Activated T-helper 1 cell treated with anti-CD3 and anti-CD28 coated beads, Interleukin-12 subunit alpha, Interleukin-12 subunit beta, Interleukin-2, Interleukin-4 antibody, amounts not matched to agents 30 ng/mL and 10 ng/mL and 1 ng/mL, durations not matched to agents 14 hours and 24 hours and 36 hours (primary cell): ENCODE results near the gene U2SURP. TPM values are rescaled to one million over a fixed set of nuclear protein-coding genes. Genes with fewer than 3 reads are reported as not detected.
"Not testable (repeated sequence)": the region's sequence is repeated elsewhere in the genome, so short reads cannot be mapped to it uniquely, and the experiment has no call there.

Experiments used
- DNase-seq: peaks from one replicate; pipeline ENCODE4 v3.0.0; 2021; ENCODE audit warnings: low spot score
- H3K27ac Mint-ChIP-seq: one replicate; pipeline ENCODE4 v1.8.0; 2021; ENCODE audit warnings: mild to moderate bottlenecking, mixed read lengths
- H3K27me3 Mint-ChIP-seq: one replicate; pipeline ENCODE4 v1.8.0; 2022; ENCODE audit warnings: mild to moderate bottlenecking, moderate library complexity, mixed read lengths; ENCODE audit not compliant: insufficient read depth
- H3K36me3 Mint-ChIP-seq: one replicate; pipeline ENCODE4 v1.8.0; 2021; ENCODE audit warnings: low read depth, mixed read lengths
- H3K4me1 Mint-ChIP-seq: one replicate; pipeline ENCODE4 v1.8.0; 2021; ENCODE audit warnings: low read depth, mixed read lengths
- H3K4me3 Mint-ChIP-seq: one replicate; pipeline ENCODE4 v1.8.0; 2021; ENCODE audit warnings: mild to moderate bottlenecking, moderate library complexity, mixed read lengths
- H3K9me3 Mint-ChIP-seq: one replicate; pipeline ENCODE4 v1.8.0; 2021; ENCODE audit warnings: mixed read lengths
- intact Hi-C: fragments of 100-400 bp; cut with micrococcal nuclease; formaldehyde crosslinking; loops from one replicate; pipeline ENCODE4 v1.15.1; 2024
- total RNA-seq: library from RNA; stranded (reverse); gene quantifications from 2 replicates; pipeline ENCODE4 v1.2.3, GENCODE V29; 2022

The U2SURP gene
- total RNA-seq, 1 donor from 2014 or later: 186 TPM

DNA sequence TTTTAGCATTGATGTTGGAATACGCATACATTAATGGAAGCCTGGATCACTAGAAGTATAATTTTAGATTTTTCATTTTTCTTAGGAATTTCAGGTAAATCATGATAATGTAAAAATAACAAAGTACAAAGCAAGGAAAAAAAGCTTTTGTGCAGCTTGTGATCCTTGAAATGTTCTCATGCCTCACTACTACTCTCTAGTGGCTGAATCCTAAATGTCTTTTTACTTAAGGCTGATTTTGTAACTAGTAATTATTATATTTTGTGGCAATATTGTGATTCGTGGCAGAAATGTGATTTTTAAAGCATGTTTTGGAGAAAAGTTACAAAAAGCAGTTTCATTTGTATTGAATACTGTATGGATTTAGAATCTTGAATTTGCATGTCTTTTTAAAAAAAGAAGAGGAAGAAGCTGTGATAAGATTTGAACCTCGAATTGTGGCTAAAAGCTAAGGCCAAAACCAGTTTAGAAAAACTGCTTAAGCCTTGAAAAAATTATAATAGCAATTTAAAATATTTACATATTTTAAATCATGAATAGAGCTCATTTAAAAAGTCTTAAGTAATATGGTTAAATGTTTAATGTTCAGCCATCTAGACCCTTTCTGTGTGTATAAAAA, 39.0 kb downstream of the U2SURP start:
- Mint-ChIP-seq H3K9me3 (no peaks in the 10 kb centered on the region), H3K4me3 (no peak overlapping the region), H3K4me1 (peaks cover 17% of the 10 kb centered on the region), H3K36me3 (peaks cover 31% of the 10 kb centered on the region), H3K27me3 (no peaks in the 10 kb centered on the region), H3K27ac (no peak overlapping the region)
- intact Hi-C loops: no loop called here
- DNase-seq: no peak

- H3K27ac Mint-ChIP-seq: no peak overlapping the region
- intact Hi-C loops: no loop called here
- DNase-seq: no peak
- no peak overlapping the region for H3K4me3 Mint-ChIP-seq
- H3K4me1 Mint-ChIP-seq: peaks cover 4% of the 10 kb centered on the region
- no peaks in the 10 kb centered on the region for H3K9me3 Mint-ChIP-seq
- peaks cover 29% of the 10 kb centered on the region for H3K36me3 Mint-ChIP-seq
- no peaks in the 10 kb centered on the region for H3K27me3 Mint-ChIP-seq
These were observed 40.5 kb downstream of the U2SURP start for GRCh38 chr3:143041903-143042302.

DNA sequence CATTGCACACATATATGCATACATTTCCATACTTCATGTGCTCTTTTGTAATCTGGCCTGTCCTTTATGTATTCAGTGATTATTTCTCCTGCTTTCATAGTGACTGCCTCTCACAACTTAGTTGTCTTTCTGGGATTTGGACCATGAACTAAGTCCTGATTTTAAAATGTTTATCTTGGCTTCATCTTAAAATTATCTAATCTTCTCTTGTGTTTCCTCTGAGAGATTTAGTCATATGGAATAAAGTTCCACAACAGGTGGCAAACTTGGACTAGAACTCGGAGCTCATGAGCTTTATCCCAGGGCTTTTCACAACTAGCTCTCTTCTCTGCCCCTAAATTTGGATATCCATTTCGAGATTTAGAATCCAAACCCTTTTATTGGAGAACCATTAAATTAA, 44.3 kb downstream of the U2SURP start:
- Mint-ChIP-seq H3K4me1 (no peaks in the 10 kb centered on the region), H3K9me3 (no peaks in the 10 kb centered on the region), H3K36me3 (peaks cover 29% of the 10 kb centered on the region), H3K27ac (peak overlapping the region; percentile 18), H3K27me3 (no peaks in the 10 kb centered on the region), H3K4me3 (no peak overlapping the region)
- DNase-seq: no peak
- intact Hi-C loops: no loop called here

- H3K4me3 Mint-ChIP-seq, intact Hi-C loops: not testable (repeated sequence)
These were observed 44.7 kb downstream of the U2SURP start for GRCh38 chr3:143046075-143046474.

DNA sequence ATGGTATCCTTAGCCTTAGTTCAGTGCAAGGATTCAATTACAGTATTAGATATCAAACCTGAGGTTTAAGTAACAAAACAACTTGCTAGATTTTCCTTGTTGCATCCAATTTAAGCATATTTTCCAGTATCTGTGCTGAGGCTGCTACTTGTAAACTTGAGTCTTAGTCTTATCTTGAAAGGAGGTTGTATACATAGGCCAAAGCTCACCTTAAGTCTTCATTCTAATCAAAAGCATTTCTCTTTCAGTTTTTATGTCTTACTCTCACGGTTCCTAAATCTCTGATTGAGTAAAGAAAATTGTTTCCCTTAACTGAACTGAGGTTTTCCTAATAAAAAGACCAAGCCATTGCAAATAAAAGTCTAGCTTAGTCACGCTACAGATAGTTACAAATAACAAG, 52.6 kb downstream of the U2SURP start:
- intact Hi-C loops: no loop called here
- H3K9me3 Mint-ChIP-seq: no peaks in the 10 kb centered on the region
- H3K27ac Mint-ChIP-seq: no peak overlapping the region
- H3K27me3 Mint-ChIP-seq: no peaks in the 10 kb centered on the region
- H3K4me3 Mint-ChIP-seq: no peak overlapping the region
- no peaks in the 10 kb centered on the region for H3K4me1 Mint-ChIP-seq
- peaks cover 59% of the 10 kb centered on the region for H3K36me3 Mint-ChIP-seq
- DNase-seq: no peak

More at GRCh38 chr3:143046075-143046474, 44.7 kb downstream of the U2SURP start:
- not testable (repeated sequence) for H3K27ac Mint-ChIP-seq, H3K4me1 Mint-ChIP-seq, H3K9me3 Mint-ChIP-seq, H3K27me3 Mint-ChIP-seq, DNase-seq
- H3K36me3 Mint-ChIP-seq: peaks cover 30% of the 10 kb centered on the region

GRCh38 chr3:143056372-143056771, 55.0 kb downstream of the U2SURP start:
- intact Hi-C loops: no loop called here
- H3K4me3 Mint-ChIP-seq: no peak overlapping the region
- H3K4me1 Mint-ChIP-seq: peaks cover 19% of the 10 kb centered on the region
- H3K9me3 Mint-ChIP-seq: no peaks in the 10 kb centered on the region
- peaks cover 62% of the 10 kb centered on the region for H3K36me3 Mint-ChIP-seq
- H3K27me3 Mint-ChIP-seq: no peaks in the 10 kb centered on the region
- DNase-seq: no peak
- no peak overlapping the region for H3K27ac Mint-ChIP-seq

DNA sequence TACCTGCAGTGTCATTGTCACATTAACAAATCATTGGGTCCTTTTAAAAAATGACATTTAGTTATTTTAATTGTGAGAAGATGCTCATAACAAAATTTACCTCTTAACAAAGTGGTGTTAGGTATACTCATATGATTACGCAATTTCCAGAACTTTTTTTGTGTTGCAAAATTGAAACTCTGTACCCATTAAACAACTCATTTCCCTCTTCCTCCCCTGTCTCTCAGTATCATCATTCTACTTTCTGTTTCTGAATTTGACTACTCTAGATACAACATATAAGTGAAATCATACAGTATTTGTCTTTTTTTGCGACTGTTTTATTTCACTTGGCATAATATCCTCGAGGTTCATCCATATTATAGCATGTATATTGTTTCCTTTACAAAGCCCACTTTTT, 59.5 kb downstream of the U2SURP start:
- no peaks in the 10 kb centered on the region for H3K27me3 Mint-ChIP-seq
- peaks cover 22% of the 10 kb centered on the region for H3K4me1 Mint-ChIP-seq
- DNase-seq: no peak
- H3K4me3 Mint-ChIP-seq: no peak overlapping the region
- H3K36me3 Mint-ChIP-seq: peaks cover 37% of the 10 kb centered on the region
- intact Hi-C loops: loop anchor here (1.0 to 5.0 kb wide), 10 partner anchors 21 to 613 kb away; no protein-coding TSS in a partner anchor
- H3K27ac Mint-ChIP-seq: peak overlapping the region; percentile 66
- H3K9me3 Mint-ChIP-seq: no peaks in the 10 kb centered on the region

DNA sequence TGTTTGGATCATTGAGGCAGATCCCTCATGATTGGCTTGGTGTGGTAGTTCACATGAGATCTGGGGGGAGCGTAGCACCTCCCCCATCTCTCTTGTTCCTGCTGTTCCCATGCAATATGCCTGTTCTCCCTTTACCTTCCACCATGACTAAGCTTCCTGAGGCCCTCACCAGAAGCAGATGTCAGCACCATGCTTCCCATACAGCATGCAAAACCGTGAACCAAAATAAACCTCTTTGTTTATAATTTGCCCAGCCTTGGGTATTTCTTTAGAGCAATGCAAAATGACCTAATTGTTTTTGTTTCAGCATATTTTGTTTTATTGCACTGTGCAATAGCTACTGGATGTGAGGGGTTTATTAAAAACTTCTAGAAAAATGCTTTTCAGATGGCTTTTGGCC, 61.6 kb downstream of the U2SURP start:
- peaks cover 22% of the 10 kb centered on the region for H3K4me1 Mint-ChIP-seq
- H3K36me3 Mint-ChIP-seq: peaks cover 21% of the 10 kb centered on the region
- H3K27me3 Mint-ChIP-seq: no peaks in the 10 kb centered on the region
- no peaks in the 10 kb centered on the region for H3K9me3 Mint-ChIP-seq
- H3K4me3 Mint-ChIP-seq: no peak overlapping the region
- intact Hi-C loops: loop anchor here (5.0 kb wide), 2 partner anchors 244 to 284 kb away; no protein-coding TSS in a partner anchor
- H3K27ac Mint-ChIP-seq: no peak overlapping the region
- DNase-seq: no peak

DNA sequence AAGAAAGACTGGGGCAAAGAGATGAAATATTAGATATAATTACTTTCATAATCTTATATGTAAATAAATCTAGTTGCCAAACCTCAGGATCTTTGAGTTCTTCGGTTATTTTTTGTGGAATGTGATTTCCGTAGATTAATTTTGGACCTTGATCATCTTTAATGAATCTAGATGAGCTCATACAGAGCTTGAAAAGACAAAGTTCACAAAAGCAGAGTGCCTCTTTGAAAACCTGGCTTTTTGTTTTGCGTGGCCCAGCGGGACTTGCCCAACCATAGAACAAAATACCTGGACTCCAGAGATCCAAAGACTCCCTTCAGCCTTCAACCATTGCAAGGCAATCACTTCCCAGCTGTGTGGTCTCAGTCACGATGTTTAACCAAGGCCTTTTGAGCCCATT, 63.4 kb downstream of the U2SURP start:
- peaks cover 16% of the 10 kb centered on the region for H3K36me3 Mint-ChIP-seq
- peaks cover 19% of the 10 kb centered on the region for H3K4me1 Mint-ChIP-seq
- H3K27ac Mint-ChIP-seq: no peak overlapping the region
- intact Hi-C loops: loop anchor here (5.0 kb wide), 3 partner anchors 243 to 783 kb away; partner anchors contain the start of gene SLC9A9
- DNase-seq: no peak
- no peak overlapping the region for H3K4me3 Mint-ChIP-seq
- no peaks in the 10 kb centered on the region for H3K9me3 Mint-ChIP-seq
- H3K27me3 Mint-ChIP-seq: no peaks in the 10 kb centered on the region

- no peak overlapping the region for H3K4me3 Mint-ChIP-seq
- H3K9me3 Mint-ChIP-seq: no peaks in the 10 kb centered on the region
- DNase-seq: no peak
- H3K4me1 Mint-ChIP-seq: peaks cover 13% of the 10 kb centered on the region
- no peak overlapping the region for H3K27ac Mint-ChIP-seq
- H3K27me3 Mint-ChIP-seq: no peaks in the 10 kb centered on the region
- intact Hi-C loops: loop anchor here (5.0 kb wide), 1 partner anchor 782 kb away; the partner anchor contains the start of gene SLC9A9
- H3K36me3 Mint-ChIP-seq: peaks cover 16% of the 10 kb centered on the region
These were observed 64.0 kb downstream of the U2SURP start for GRCh38 chr3:143065364-143065763.

DNA sequence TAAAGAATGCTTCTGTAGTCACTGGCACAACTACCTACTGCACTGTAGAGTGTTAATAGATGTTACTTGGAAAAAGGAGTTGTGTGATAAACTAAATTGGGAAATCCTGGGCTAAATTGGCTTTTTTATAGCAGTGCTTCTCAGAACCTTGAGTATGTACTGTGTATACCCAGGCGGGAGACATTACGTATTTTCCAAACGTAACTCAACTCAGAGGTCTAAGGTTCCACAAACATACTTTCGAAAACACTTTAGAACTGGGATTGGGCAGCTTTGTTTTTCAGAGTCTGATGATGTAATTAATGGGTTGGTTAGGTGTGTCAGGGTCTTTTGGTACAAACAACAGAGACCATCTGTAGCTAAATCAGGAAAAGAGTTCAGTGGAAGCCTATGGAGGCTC, 64.7 kb downstream of the U2SURP start:
- DNase-seq: no peak
- H3K9me3 Mint-ChIP-seq: no peaks in the 10 kb centered on the region
- H3K36me3 Mint-ChIP-seq: peaks cover 11% of the 10 kb centered on the region
- H3K4me1 Mint-ChIP-seq: peaks cover 6% of the 10 kb centered on the region
- intact Hi-C loops: loop anchor here (5.0 kb wide), 1 partner anchor 781 kb away; the partner anchor contains the start of gene SLC9A9
- H3K4me3 Mint-ChIP-seq: no peak overlapping the region
- H3K27ac Mint-ChIP-seq: no peak overlapping the region
- H3K27me3 Mint-ChIP-seq: no peaks in the 10 kb centered on the region

GRCh38 chr3:143067201-143067600, 65.8 kb downstream of the U2SURP start:
- Mint-ChIP-seq H3K4me1 (no peaks in the 10 kb centered on the region), H3K4me3 (no peak overlapping the region), H3K9me3 (no peaks in the 10 kb centered on the region), H3K27ac (no peak overlapping the region), H3K36me3 (peaks cover 4% of the 10 kb centered on the region), H3K27me3 (no peaks in the 10 kb centered on the region)
- intact Hi-C loops: loop anchor here (5.0 kb wide), 1 partner anchor 780 kb away; the partner anchor contains the start of gene SLC9A9
- DNase-seq: no peak

GRCh38 chr3:143068059-143068458, 66.7 kb downstream of the U2SURP start:
- no peak overlapping the region for H3K27ac Mint-ChIP-seq
- no peaks in the 10 kb centered on the region for H3K27me3 Mint-ChIP-seq
- H3K9me3 Mint-ChIP-seq: no peaks in the 10 kb centered on the region
- no peak for DNase-seq
- H3K36me3 Mint-ChIP-seq: no peaks in the 10 kb centered on the region
- H3K4me3 Mint-ChIP-seq: no peak overlapping the region
- intact Hi-C loops: loop anchor here (5.0 kb wide), 1 partner anchor 779 kb away; the partner anchor contains the start of gene SLC9A9
- no peaks in the 10 kb centered on the region for H3K4me1 Mint-ChIP-seq
